GM12878 (cell line): ENCODE results near the gene ATP6V0E1.
A peak's percentile ranks its signal among the peaks of the same experiment; 100 is the strongest.

Experiments
- BACH1 ChIP-seq: fragments of 450-650 bp; IDR thresholded peaks from 2 replicates; pipeline ENCODE4 v1.6.1; 2017; ENCODE audit warnings: mild to moderate bottlenecking, borderline replicate concordance
- CTCF ChIP-seq, 3 experiments: IDR thresholded peaks in 2 of 3; conservative IDR thresholded peaks in 1 of 3; 2 replicates each; pipeline ENCODE4 v1.5.1; 2011; ENCODE audit warnings: low read depth in 3 of 3, low read length in 3 of 3, mild to moderate bottlenecking in 3 of 3, control low read depth in 2 of 3, moderate library complexity in 2 of 3, inconsistent platforms in 1 of 3, mixed read lengths in 1 of 3; ENCODE audit not compliant: control insufficient read depth in 2 of 3, insufficient read depth in 1 of 3; ENCODE audit errors: extremely low read depth in 1 of 3
- NFIC ChIP-seq: IDR thresholded peaks from 2 replicates; pipeline ENCODE4 v1.6.1; 2012; ENCODE audit warnings: low read depth, mild to moderate bottlenecking, inconsistent platforms, low read length, moderate library complexity

- TF ChIP-seq BACH1 (no peak; the same call in 1 of the 2 replicates), CTCF (IDR thresholded peaks at IDR 0.05 in 2 of 3, conservative IDR thresholded peaks at IDR 0.05 in 1 of 3; ENCODE audit: control insufficient read depth in 2 of 3, extremely low read depth in 1 of 3, insufficient read depth in 1 of 3, low read depth in 3 of 3, low read length in 3 of 3) (no peak), NFIC (peak; percentile 71)
These were observed 52.5 kb downstream of the ATP6V0E1 start for GRCh38 chr5:173035904-173036707.
